Measurements from ENCODE around the gene SREBF1.

SREBF1 gene

GRCh38 chr17:17841601-17842025, 4.8 kb upstream of the SREBF1 start:
- DNase-seq (ENCODE audit: low read depth), result no peak

DNA sequence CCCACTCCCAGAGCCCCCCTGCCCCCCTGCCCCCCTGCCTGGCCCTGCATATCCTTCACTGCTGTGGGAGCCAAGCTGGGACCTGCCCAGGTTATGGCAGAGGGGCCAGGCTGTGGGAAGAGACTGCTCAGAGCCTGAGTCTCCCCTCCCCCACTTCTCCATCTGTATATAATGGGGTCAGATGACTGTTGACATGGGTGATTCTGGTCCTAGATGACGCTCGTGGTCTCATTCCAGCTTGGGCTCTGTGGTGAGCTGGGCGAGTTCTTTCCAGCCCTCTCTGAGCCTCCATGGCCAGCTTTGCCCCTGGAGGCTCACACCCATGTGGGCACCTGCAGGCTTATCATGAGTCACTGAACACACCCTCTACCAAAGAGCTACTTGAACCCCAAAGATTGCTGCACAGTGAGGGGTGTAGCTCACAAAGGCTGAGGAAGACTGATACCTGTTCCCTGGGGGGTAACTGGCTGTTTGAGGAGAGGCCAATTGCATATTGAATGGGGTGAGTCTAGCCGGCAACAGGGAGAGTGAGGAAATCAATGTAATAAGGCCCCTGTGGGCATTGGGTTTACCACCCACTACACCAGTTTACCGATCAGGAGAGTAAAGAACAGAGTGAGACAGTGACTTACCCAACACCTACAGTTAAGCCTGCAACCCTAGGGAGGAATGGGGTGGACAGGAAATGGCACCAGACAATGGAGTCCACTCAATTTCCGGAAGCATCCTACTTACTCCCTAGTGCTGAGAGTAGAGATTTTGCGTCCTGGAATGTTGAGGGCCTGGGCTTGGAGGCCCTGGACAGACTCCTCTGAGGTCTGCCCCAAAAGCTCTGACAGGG, 4.2 kb upstream of the SREBF1 start:
- DNase-seq (ENCODE audit: low read depth), result no peak

DNA sequence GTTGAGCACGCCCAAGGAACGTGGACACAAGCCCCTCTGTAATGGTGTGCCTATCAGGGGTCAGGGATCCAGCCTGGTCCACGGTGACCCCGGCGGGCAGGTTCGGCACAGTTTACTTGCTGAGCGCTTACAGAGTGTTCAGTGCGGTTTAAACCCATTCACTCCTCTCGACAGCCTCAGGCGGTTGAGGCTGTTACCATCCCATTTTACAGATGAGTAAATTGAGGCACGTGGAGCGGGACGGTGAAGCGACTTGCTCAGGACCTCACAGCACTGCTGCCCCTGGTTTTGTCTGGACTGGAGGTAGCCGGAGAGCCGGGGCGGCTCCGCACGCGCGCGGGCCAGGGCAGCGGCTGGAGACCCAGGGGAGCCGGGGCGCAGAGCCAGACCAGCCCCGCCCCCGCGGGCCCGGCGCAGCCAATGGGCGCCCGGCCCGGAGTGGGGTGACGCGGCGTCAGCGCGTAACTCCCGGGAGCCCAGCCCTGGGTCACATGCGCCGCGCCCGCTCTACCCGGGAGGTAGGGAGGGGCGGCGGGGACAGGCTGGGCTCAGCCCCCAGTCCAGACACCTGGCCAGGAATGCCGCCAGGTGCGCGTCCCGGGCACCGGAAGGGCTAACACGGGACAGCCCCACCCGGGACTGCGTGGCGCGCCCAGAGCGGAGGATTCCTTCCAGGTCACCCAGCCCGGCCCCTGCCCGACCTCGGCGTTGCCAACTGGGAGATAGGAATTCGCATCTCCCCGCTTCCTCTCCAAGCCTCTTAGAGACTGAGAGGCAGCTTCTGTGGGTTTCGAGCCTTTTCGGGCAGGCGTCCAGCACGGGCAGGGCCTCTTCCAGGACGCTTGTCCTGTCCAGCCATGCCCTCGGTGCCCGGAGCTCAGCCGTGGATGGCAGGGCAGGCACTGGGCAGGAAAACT, 3.3 kb upstream of the SREBF1 start:
- DNase-seq (ENCODE audit: low read depth), result peak; percentile 86

GRCh38 chr17:17837966-17838962, 1.5 kb upstream of the SREBF1 start:
- DNase-seq (ENCODE audit: low read depth), result no peak

DNA sequence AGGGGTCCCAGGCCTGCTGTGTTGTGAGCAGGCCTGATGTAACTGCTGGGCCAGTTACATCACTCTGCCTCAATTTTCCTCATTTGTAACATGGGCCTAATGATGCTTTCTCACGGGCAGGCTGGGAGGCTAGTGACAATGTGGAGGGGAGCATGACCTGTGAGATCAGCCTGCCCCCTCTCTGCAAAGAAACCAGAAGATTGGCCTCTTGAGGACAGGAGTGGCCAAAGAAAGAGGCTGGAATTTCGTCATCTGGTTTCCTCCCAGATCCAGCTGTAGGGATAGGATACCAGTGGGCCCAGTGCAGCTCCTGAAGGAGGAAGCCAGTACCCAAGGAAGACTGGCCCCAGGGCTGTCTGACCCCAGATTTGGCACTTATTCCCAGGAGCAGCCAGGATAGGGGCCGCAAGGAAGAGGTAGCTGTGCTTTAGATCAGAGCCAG, 615 bp upstream of the SREBF1 start:
- DNase-seq (ENCODE audit: low read depth), result no peak

DNA sequence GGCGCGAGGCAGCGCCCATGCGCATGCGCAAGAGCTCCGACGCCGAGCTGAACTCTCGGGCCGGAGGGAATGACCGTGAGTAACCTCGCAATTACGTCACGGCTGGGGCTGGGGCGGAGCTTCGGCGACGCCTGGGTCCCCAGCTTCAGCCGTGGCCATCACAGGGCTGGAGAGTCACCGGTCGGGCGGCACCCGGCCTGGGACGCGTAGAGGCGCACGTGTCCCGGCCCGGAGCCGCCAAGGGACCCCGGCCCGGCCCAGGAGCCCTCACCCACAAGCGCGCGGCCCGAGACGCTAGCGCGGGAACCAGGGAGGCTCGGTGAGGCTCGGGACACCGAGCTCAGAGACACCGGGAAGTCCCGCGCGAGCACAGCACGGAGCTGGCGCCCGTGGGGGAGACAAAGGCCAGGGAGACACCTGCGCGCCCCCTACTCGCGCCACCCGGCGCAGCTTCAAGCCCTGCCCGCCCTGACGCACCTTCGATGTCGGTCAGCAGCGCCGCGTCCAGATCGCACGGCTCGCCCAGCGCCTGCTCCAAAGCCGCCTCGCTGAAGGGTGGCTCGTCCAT, 452 bp downstream of the SREBF1 start:
- DNase-seq (ENCODE audit: low read depth), result peak; percentile 98

GRCh38 chr17:17835415-17836249, 1.2 kb downstream of the SREBF1 start:
- no peak for DNase-seq (ENCODE audit: low read depth)

DNA sequence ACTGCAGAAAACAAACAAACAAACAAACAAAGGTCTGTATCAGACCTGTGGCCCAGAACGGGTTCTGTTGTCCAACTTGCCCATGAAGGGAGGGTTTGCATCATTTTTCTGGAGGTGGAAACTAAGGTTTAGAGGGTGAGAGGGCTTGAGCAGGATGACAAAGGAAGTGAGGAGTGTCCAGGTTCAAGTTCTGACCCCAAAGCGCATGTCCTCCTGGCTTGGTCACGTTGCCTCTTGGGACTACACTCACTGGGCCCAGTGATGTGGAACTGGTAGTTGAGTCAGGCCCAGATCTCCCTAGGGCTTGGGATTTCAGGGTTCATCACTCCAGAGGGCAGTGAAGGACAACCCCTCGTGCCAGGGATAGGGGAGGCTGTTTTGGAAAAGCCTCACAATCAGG, 1.8 kb downstream of the SREBF1 start:
- DNase-seq (ENCODE audit: low read depth), result no peak

DNA sequence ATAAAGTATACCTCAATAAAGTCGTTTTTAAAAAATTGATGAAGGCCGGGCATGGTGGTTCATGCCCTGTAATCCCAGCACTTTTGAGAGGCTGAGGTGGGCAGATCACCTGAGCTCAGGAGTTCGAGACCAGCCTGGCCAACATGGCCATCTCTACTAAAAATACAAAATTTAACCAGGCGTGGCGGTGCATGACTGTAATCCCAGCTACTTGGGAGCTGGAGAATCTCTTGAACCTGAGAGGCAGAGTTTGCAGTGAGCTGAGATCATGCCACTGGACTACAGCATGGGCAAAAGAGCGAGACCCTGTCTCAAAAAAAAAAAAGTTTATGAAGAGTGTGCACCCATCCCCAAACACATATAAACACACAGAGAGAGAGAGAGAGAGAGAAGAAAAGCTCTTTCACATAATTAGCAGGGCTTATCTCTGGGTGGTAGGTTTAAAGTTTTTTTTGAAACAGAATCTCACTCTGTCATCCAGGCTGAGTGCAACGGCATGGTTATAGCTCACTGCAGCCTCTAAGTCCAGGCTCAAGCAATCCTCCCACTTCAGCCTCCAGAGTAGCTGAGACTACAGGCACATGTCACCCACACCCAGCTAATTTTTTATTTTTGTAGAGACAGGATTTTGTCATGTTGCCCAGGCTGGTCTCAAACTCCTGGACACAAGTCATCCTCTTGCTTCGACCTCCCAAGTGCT, 3.0 kb downstream of the SREBF1 start:
- no peak for DNase-seq (ENCODE audit: low read depth)

DNA sequence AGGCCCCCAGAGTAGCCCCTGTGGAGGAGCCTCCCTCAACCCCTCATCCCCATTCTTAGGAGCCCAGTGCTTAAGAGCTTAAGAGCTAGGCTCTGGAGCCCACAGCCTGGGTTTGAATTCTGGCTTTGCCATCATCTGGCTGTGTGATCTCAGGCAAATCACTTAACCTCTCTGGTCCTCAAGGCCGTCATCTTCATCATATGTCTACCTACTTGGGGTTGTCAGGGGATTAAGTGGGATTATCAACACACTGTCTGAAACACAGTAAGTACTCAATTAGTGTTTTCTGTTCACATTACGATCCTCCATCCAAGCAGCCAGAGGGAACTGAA, 4.8 kb downstream of the SREBF1 start:
- no peak for DNase-seq (ENCODE audit: low read depth)

DNA sequence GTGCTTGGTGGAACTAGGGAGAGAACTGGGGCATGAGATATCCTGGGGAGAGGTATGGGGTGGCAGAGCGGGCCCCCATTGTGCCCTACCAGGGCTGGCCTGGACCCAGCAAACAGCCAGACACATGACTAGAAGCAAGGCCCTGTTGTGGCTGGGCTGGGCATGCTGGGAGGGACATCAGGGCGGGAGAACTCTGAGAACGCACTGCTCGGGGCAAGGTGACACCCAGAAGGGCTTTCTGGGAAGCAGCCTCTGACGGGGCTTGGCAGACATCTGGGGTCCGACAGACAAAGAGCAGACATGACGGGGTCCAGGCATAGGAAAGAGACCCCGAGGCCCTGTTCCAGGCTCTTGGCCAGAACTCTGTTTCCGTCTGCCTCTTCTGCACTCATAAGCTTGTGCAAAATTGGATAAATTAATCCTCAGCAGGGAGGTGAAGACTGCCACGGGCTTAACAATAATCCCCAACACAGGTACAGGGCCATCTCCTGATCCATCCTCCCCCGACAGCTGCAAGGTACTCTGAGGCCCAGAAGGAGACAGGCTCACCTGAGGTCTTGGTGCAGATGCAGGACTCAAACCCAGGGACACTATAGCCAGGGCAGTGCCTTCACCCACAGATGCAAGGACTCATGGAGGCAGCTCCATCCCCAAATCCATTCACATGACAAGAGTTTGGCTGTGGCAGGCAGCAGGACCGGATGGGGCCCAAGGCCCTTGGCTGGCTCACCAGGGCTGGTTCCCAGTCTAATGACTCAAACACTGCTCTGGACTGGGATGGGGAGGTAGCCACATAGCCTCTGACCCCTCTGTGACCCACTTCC, 5.4 kb downstream of the SREBF1 start:
- no peak for DNase-seq (ENCODE audit: low read depth)

DNA sequence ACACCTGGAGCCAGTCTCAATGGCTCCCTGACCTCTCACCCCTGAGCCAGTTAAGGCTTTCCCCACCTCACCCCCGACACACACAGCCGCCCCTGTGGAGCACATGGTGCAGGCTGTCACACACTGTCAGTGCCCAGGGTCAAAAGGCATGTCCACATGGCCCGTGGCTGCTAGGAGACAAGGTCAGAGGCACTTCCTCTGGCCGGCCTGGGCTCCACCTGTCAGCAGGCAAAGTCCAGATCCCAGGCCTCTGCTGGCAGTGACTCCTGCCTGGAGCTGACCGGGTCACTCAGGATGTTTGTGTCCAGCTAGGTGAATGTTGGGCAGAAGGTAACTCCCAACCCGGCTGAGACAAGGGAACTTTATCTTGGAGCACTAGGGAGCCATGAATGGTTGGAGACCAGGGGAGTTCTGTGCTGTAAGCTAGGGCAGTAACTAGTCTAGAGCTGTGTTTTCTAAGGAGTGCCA, 6.0 kb downstream of the SREBF1 start:
- DNase-seq (ENCODE audit: low read depth), result no peak

- DNase-seq (ENCODE audit: low read depth), result no peak
These were observed 6.6 kb downstream of the SREBF1 start for GRCh38 chr17:17830269-17830567.

DNA sequence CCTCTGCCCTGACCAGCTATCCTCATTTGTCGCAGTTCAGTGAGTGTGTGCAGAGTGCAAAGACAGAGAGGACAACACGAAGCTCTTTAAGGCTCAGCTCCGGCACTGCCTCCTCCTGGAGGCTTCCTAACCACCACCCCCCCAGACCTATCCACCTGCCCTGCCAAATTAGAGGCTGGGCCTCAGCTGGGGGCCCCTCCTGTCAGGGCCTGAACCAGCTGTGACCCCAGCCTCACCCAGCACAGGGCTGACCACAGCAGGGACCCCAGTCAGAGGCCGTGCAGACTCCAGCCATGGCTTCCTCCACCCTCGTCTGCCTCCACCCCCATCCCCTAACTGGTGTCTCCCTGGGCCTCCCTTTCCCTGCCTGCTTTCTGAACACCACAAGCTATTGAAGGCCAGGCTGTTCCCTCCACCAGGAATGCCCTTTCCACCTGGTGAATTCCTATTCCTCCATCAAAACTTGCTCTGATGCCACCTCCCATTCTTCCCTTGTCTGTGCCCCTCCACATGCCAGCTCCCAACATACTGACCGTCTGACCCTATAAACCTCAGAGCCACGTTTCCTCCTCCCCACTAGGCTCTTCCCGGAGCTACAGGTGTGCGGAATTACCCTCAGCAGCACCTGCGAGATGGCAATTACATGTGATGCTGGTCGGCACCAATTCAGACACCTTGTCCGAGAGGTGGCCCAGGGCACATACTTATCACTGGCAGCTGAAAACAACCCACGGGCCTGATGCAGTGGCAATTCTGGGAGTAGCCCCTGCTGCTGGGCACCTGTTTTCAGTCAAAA, 8.8 kb downstream of the SREBF1 start:
- DNase-seq (ENCODE audit: low read depth), result no peak

DNA sequence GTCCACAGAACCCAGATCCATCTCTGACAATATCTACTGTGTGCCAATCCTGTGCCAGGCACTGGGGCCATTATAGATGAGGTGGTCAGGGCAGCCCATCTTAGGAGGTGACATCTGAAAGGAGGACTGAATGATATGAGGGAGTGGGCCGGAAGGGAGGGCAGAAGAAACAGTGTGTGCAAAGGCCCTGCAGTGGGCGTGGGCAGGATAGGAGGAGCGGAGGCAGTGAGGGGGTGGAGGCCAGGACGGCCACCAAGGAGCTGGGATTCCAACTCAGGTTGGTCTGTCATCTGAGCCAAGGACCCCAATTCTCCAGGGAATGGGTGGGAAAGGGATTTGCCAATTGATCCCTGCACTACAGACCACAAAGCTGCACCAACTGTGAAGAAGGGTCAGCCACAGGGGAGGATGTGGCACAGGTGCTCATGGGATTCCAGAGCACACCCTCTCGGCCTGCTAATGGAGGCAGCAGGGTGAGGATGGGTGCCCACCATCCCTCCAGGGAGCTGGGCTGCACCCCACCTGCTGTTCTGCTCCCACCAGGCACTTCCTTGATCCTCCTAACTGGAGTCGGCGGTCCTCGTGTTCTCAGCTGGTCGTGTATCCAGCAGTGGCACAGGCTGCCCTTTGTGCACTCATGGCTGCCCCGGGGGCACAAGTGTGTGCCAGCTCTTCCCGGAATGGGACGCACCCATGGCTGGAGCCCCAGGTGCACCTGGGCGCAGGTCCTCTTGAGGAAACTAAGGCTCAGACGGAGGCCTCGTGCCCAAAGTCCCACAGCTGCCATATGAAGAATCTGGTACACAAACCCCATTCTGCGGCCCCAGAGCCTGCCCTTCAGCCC, 9.6 kb downstream of the SREBF1 start:
- no peak for DNase-seq (ENCODE audit: low read depth)

- DNase-seq (ENCODE audit: low read depth), result no peak
These were observed 10.5 kb downstream of the SREBF1 start for GRCh38 chr17:17826342-17826713.
